RPMI7951 (cell line): ENCODE measurements around the gene ARPC2. TPM values are rescaled to one million over a fixed set of nuclear protein-coding genes. Genes with fewer than 3 reads are reported as not detected.
A peak's percentile ranks its signal among the peaks of the same experiment; 100 is the strongest.

ENCODE experiments used
- DNase-seq: peaks from one replicate; pipeline ENCODE4 v3.0.0-alpha.2; 2012; ENCODE audit warnings: low read depth
- total RNA-seq: library from RNA; depleted of rRNA; stranded (reverse); fragments of >200 nt; shearing (Covaris generic); gene quantifications from 2 replicates; pipeline ENCODE4 v1.2.3, GENCODE V29; 2014

The ARPC2 gene
- total RNA-seq, 1 experiment from 2014 or later, result 648 TPM

DNA sequence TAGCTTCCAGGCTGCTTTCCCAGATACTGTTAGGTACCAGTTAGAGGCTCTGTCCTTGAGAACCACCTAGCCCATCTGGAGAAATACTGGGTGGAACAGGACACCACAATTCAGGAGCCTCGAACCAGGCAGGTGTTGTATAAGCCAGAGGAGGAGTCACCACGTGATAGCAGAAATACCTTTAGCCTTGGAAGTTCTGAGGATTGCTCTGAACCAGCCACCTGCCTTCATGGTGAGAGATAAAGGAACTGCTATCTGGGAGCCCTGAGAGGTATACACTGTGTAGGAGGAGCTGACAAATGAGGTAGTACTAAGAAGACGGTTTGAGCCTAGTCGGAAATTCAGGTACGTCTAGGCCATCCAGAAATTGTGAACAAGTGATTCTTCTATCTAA lies 36.2 kb downstream of the ARPC2 start:
- no peak for DNase-seq

DNA sequence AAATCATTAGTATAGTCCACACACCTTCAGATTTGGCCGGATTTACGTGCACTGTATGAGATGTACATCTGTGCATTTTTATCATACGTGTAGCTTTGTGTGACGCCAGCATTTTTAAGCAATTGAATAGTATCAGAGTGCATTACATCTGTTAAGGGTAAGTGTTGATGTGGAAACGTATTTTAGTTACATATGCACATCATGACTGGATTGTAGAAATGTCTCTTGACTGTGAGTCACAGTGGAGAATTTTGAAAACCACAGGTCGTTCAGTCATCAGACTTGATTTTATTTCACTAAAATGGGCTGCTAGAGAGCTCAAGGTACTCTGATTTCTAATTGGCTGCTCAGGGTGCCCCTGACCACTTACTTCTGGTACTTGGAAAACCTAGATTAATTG lies 38.5 kb downstream of the ARPC2 start:
- no peak for DNase-seq

DNA sequence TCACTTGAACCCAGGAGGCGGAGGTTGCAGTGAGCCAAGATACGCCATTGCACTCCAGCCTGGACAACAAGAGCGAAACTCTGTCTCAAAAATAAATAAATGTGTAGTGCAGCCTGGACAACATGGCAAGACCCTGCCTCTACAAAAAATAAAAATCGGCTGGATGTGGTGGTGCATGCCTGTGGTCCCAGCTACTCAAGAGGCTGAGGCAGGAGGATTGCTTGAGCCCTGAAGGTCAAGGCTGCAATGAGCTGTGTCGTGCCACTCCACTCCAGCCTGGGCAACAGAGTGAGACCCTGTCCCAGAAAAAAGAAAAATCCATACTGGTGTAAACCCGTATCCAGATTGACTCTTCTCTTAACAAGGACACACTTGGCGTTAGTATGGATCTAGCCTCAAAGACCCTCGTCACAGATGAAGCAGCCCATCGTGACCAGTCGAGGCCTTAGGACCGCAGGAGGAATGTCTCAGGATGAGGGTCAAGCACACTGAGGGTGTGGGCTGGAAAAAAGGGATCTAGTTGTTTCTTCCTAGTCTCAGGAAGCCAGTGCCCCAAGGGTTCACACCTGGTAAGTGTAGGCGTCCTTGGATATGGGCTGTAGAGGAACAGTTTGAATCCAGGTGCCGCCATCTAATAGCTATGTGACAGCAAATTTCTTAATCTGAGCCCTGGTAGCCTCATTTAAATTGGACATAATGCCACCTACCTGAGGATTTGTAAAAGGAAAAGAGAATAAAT lies 39.8 kb downstream of the ARPC2 start:
- DNase-seq, result no peak

DNA sequence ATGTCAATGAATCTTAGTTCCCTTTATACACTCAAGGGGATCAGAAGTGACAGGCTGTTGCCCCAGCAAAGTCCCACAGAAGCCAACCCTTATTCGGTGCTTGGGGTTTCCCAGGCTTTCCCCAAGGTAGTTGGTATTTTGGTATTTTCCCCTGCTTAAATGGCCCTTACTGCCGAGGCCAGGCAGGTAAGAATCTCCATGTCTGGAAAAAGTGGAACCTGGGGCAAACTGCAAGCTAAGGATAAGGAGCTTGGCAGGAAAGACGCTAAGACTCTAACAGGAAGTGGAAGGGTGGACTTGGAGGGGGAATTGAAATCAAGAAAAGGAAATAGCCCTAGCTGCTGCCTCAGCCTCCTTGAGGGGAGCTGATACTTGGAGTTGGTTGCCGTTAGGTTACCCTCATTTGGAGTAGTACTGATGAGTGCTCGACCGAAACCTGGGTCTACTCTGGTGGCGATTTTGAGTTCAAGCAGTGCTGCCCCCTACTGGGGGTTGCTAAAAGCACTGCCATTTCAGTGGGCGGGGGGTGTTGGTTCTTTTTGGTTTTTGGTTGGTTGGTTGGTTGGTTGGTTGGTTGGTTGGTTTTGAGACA lies 40.5 kb downstream of the ARPC2 start:
- DNase-seq, result peak; percentile 30

DNA sequence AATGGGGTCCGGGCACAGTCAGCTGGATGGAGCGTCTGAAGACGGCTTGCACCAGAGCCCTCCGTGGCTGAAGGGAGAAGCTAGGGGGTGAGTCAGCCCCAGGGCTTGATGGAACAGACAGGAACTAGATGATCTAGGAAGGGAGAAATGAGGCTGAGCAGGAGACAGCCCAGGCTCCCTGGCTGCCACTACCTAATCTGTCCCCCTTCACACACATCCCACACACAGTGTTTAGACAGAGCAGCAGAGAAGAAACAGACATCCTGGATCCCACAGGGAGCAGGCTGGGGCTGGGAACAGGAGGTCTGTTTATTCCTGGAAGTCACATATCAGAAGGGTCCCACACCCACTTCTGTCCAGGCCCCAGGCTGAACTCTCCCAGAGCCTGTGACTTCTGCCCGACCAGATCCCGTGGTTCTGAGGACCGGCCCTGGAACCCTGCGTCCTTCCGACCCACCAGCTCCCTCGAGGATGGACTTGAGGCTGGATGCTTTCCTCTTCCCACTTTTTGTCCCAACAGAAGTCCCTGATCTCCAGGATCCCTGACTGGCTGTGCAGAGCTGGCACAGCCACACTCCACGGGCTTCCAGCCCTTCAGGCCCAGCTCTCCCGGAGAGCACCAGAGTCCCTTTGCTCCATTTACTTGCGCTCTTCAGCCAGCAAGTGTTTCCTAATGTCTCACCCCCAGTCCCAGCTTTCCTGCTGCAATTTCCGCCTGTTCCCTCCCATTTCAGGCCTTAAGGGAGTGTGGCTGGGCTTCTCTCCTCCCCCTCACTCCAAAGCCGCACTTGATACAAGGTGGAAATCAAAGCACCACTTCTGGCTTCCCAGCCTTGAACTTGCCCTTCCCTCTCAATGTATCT lies 42.3 kb downstream of the ARPC2 start:
- peak; percentile 39 for DNase-seq

DNA sequence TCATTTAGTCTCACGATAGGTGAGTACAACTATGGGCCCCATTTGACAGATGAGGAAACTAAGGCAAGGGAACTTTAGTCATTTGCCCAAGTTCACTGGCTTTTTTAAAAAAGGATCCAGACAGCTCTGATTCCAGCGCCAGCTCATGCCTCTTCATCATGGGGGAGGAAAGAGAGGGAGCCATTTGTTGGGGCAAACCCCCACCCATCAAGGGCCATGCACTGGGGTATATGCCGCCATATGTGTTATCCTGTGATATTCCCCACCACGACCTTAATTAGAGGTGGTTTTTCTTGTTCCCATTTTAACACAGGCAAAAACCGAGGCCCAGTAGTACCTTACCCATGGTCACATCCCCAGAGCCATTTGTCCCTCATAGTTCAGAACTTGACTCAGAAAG lies 43.2 kb downstream of the ARPC2 start:
- no peak for DNase-seq

DNA sequence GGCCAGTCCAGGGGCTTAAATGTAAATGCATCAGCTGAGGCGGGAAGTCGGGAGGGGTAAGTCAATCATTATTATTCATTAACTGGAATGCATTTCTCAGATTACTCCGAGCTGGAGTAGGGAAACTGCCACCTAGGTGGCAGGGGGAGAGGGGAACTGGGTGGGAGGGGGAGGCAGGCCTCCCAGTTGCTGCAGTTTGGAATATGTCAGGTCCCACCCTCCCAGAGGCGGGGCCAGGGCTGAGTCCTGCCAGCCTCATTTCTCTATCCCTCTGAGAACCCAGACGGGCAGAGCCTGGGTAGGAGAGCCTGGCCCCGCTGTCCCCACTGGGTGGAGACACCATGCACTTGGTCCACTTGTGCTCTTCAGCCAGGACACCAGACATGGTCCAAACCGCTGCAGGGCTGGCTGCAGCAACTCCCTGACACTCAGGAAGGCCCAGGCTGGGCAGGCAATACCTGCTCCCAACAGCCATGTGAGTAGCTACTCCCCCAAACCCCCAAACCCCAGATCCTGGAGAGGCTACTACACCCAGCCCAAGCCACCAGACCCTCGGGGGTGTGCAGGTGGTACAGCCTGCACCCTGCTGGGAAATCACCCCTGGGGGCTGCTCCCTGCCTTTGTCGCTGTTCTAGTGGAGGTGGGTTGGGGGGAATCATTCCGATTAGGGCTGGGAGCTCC lies 43.9 kb downstream of the ARPC2 start, which contains the start of gene GPBAR1:
GPBAR1 (plus strand) TSS at position 274 of the 681 bp plus-strand sequence. CDS start 1,710 bp downstream, outside the sequence.
- no peak for DNase-seq

- no peak for DNase-seq
Measured at GRCh38 chr2:218261423-218262236, 44.6 kb downstream of the ARPC2 start.

DNA sequence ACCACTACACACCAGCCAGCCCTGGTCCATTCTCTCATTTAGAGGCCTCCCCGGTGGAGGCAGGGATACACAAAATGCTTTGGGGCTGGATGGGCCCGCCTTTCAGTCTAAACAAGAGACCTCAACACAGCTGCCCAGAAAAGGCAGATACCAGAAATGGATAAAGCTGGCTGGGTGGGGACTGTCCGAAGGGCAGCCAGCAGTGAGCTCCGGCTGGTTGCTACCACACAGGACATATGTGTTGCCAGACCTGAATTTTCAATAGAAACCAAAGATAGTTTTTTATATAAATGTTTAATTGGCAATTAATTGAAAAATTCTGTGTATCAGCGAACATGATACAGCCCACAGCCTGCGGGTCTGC lies 45.2 kb downstream of the ARPC2 start:
- no peak for DNase-seq

GRCh38 chr2:218262631-218263586 lies 45.9 kb downstream of the ARPC2 start:
- no peak for DNase-seq

- no peak for DNase-seq
Measured at GRCh38 chr2:218263817-218264641, 47.0 kb downstream of the ARPC2 start.

DNA sequence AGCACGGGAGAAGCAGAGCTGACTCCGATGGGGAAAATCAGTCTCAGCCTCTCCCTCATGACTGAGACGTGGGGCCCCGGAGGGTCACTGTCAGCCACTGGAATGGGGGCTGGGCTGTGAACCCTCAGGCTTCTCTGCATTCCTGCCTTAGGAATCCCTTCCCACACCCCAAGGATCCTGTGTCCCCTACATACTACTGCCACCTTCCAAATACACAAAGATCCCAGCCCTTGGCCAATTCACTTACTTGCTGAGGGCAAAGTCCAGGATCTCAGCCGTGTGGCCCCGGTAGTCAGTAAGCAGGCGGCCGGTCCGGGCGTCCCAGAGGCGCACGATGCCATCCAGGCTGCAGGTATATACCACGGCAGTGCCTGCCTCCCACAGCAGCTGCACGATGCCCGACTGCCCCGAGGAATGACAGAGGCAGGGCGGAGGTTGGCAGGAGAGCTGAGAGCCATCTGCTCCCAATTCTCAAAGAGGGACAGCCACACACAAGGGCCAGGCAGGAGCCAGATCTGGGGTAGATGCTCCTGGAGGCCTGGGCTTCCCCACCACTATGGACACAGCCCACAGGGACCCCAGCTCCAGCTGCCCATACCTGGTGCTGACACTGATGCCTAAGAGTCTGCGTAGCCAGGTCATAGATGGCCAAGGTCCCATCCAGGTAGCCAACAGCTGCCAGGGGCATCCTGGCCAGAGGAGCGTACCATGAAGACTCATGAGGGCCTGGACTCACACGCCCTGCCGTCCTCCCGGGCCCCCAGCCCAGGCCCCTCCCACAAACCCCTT lies 48.0 kb downstream of the ARPC2 start:
- no peak for DNase-seq

DNA sequence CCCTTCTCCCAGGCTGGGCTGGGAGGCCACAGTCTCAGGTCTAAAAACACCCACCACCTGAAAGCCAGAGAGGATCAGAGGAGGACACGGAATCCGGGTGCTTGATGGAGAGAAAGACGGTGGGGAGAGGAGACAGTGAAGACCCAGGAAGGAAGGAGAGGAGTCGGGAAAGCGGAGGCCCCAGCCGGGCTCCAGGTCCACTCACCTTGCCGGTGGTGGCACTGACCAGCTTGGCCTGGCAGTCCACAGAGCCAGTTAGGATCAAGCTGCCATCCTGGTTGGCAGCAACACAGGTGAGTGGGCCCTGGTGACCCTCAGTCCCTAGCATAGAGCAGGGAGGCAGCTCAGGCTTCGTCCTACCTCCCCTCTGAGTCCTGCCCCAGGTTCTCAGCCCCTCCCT lies 48.6 kb downstream of the ARPC2 start:
- no peak for DNase-seq

GRCh38 chr2:218266316-218266979 lies 49.5 kb downstream of the ARPC2 start:
- no peak for DNase-seq

DNA sequence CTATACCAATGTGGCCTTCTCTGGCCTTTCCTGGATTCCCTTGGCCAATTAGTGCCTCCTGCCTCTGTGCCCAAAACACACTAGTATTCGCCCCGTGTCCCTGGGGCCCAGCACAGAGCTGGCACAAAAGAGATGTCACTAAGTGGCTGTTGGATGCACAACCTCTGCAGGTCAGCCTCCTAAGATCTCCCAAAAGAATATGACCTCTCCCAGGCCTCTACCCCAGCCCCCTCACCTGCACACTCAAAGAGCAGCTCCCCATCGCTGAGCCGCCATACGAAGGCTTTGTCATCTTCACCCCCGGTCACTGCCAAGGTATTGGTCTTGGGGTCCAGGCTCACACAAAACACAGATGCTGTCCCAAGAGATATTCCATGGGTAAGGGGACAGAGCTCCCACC lies 50.3 kb downstream of the ARPC2 start:
- DNase-seq, result no peak

- peak; percentile 99 for DNase-seq
Measured at GRCh38 chr2:218269900-218270720, 53.1 kb downstream of the ARPC2 start, which contains the start of the genes AAMP and PNKD. Gene AAMP (minus strand): TSS chr2:218270137. CDS start chr2:218270086, 51 bp downstream. Gene PNKD (plus strand): TSS chr2:218270519. CDS start chr2:218270536, 17 bp downstream.
